IMR-90 (cell line): ENCODE measurements around the gene PTN.

Experiments used
- CEBPB ChIP-seq: IDR thresholded peaks from 2 replicates; pipeline ENCODE4 v1.6.1; 2012; ENCODE audit warnings: low read depth, low read length, improper control_type of control experiment
- MAZ ChIP-seq: IDR thresholded peaks from 2 replicates; pipeline ENCODE4 v1.6.1; 2012; ENCODE audit warnings: low read depth, mild to moderate bottlenecking, low read length, improper control_type of control experiment, moderate library complexity, borderline replicate concordance
- POLR2A ChIP-seq: IDR thresholded peaks from 2 replicates; pipeline ENCODE4 v1.6.1; 2012; ENCODE audit warnings: mild to moderate bottlenecking, low read depth, low read length
- RAD21 ChIP-seq: IDR thresholded peaks from 2 replicates; pipeline ENCODE4 v1.6.1; 2012; ENCODE audit warnings: low read length, improper control_type of control experiment
- TF ChIP-seq, protein P1 (sequence below): conservative IDR thresholded peaks from 2 replicates; pipeline ENCODE4 v1.5.1; 2012; ENCODE audit warnings: mild to moderate bottlenecking, low read depth, low read length, improper control_type of control experiment

DNA sequence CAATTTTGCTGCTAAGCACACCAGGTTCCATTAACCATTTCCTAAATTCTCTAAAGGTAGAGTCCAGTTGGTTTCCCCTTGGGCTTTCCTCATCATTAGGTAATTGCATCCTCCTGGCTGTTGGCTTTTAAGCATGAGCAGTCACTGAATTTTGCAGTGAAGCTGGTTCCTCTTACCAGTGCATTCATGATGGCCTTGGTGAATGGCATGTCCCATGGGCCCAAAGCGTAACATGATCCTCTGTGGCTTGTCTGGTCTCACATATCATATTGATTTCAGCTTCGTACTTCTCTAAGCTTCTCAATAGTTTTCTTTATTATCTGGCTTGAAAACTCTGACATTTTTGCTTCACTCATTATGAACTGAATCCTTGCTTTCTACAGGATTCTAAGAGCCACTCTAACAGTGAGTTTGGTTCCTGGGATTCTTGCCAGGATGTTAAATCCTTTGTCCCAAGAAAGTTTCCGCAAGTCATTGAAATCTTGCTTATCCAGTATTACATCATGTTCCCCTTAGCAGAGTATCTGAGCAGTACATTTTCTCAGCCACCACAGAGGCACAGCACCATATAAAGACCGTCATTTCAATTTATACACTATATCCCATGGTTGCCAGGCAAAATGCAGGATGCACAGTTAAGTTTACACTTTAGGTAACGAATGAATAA lies 134.2 kb downstream of the PTN start:
- TF ChIP-seq, protein P1, sequence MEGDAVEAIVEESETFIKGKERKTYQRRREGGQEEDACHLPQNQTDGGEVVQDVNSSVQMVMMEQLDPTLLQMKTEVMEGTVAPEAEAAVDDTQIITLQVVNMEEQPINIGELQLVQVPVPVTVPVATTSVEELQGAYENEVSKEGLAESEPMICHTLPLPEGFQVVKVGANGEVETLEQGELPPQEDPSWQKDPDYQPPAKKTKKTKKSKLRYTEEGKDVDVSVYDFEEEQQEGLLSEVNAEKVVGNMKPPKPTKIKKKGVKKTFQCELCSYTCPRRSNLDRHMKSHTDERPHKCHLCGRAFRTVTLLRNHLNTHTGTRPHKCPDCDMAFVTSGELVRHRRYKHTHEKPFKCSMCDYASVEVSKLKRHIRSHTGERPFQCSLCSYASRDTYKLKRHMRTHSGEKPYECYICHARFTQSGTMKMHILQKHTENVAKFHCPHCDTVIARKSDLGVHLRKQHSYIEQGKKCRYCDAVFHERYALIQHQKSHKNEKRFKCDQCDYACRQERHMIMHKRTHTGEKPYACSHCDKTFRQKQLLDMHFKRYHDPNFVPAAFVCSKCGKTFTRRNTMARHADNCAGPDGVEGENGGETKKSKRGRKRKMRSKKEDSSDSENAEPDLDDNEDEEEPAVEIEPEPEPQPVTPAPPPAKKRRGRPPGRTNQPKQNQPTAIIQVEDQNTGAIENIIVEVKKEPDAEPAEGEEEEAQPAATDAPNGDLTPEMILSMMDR, result no peak
- TF ChIP-seq MAZ, result no peak
- no peak for TF ChIP-seq CEBPB
- TF ChIP-seq RAD21, result no peak
- no peak for TF ChIP-seq POLR2A
